Measurements from ENCODE around the gene TM9SF1. TPM values are rescaled to one million over a fixed set of nuclear protein-coding genes. Genes with fewer than 3 reads are reported as not detected.

The TM9SF1 gene
- total and polyA plus RNA-seq, 9 of the 15 experiments (the other 6 are each of a cell fraction or from before 2014, with no cell fraction given) = 5.3 to 20.3 (median 11.8) TPM

DNA sequence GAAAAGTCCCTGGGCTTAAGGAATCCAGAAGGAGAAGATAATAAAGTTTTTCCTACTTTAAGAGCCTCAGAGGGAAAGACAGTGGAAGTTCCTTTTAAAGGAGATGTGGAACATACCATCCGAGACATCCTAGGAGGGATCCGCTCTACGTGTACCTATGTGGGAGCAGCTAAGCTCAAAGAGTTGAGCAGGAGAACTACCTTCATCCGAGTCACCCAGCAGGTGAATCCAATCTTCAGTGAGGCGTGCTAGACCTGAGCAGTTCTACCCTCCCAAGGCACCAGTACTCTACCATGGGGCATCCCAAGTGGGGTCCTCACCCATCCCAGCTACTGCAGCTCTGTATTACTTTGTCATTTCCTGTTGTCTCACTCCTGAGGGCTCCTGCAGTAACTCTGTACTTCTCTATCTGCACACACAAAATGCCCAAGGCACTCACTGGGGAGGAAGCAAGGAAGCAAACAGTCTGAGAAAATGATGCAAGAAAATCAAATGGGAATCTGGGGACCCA lies 43.3 kb upstream of the TM9SF1 start:
- no peaks in the 10 kb centered on the region for H3K27me3 ChIP-seq (ENCODE audit: control insufficient read depth in 2 of 2, insufficient read depth in 2 of 2, low read length in 2 of 2)
- in situ Hi-C loops (cut with MboI) = no loop called here
- TF ChIP-seq, protein P1, sequence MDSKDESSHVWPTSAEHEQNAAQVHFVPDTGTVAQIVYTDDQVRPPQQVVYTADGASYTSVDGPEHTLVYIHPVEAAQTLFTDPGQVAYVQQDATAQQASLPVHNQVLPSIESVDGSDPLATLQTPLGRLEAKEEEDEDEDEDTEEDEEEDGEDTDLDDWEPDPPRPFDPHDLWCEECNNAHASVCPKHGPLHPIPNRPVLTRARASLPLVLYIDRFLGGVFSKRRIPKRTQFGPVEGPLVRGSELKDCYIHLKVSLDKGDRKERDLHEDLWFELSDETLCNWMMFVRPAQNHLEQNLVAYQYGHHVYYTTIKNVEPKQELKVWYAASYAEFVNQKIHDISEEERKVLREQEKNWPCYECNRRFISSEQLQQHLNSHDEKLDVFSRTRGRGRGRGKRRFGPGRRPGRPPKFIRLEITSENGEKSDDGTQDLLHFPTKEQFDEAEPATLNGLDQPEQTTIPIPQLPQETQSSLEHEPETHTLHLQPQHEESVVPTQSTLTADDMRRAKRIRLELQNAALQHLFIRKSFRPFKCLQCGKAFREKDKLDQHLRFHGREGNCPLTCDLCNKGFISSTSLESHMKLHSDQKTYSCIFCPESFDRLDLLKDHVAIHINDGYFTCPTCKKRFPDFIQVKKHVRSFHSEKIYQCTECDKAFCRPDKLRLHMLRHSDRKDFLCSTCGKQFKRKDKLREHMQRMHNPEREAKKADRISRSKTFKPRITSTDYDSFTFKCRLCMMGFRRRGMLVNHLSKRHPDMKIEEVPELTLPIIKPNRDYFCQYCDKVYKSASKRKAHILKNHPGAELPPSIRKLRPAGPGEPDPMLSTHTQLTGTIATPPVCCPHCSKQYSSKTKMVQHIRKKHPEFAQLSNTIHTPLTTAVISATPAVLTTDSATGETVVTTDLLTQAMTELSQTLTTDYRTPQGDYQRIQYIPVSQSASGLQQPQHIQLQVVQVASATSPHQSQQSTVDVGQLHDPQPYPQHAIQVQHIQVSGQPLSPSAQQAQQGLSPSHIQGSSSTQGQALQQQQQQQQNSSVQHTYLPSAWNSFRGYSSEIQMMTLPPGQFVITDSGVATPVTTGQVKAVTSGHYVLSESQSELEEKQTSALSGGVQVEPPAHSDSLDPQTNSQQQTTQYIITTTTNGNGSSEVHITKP (IDR thresholded peaks at IDR 0.05; ENCODE audit: partially characterized antibody) = peak; percentile 80
- TF ChIP-seq NFIC (IDR thresholded peaks at IDR 0.05) = no peak
- H2AFZ ChIP-seq (ENCODE audit: low read depth, low read length) = no peak overlapping the region
- intact Hi-C loops (cut with micrococcal nuclease) = no loop called here
- 91% methylated on average over 3 of the region's 5 CpGs for WGBS (ENCODE audit: insufficient coverage, low coverage, missing lambda C conversion rate)
- no peak overlapping the region for H3K4me2 ChIP-seq (ENCODE audit: insufficient read depth, low read length)
- BruUV-seq (replicated peaks) = no TSS peak
- peaks cover 16% of the 10 kb centered on the region for H3K79me2 ChIP-seq (ENCODE audit: control insufficient read depth, insufficient read depth, low read length)
- H3K4me1 ChIP-seq (replicated peaks in 1 of 2; ENCODE audit: control insufficient read depth in 2 of 2, insufficient read depth in 2 of 2, low read length in 2 of 2) = peaks cover 15 to 22% of the 10 kb centered on the region in 2 experiments
- H3K9me1 ChIP-seq (ENCODE audit: control insufficient read depth, insufficient read depth, low read length) = no peaks in the 10 kb centered on the region
- H3K9ac ChIP-seq (ENCODE audit: insufficient read depth in 1 of 2, low read depth in 2 of 2, low read length in 2 of 2) = no peak overlapping the region
- no peak overlapping the region for H3K4me3 ChIP-seq
- H3K9me3 ChIP-seq (replicated peaks; ENCODE audit: control insufficient read depth, insufficient read depth, low read depth, low read length) = no peaks in the 10 kb centered on the region
- DNase-seq (ENCODE audit: extremely low read depth in 1 of 4, low spot score in 3 of 4) (no peak), FAIRE-seq (no peak), ATAC-seq (no peak)
- ChIA-PET POLR2A (interaction anchor here (0.6 to 1.3 kb wide), 3 partner anchors 24 to 84 kb away, joined by 3 read pairs; no protein-coding TSS in a partner anchor), CTCF (ENCODE audit: low intra/inter-chr PET ratio) (no interaction called here)
- no peak overlapping the region for H3K27ac ChIP-seq (ENCODE audit: extremely low read depth, low read depth, low read length)
- no peaks in the 10 kb centered on the region; the same call in 1 of the 2 replicates for H4K20me1 ChIP-seq (replicated peaks; ENCODE audit: control insufficient read depth, insufficient read depth, low read length)
- H3K36me3 ChIP-seq (ENCODE audit: control insufficient read depth, insufficient read depth, low read length) = peaks cover 66% of the 10 kb centered on the region
